ENCODE data around the gene ELAPOR2. TPM values are rescaled to one million over a fixed set of nuclear protein-coding genes. Genes with fewer than 3 reads are reported as not detected.
"Not testable (repeated sequence)": the region's sequence is repeated elsewhere in the genome, so short reads cannot be mapped to it uniquely, and the experiment has no call there.

The ELAPOR2 gene
- total RNA-seq, 2 experiments from 2014 or later: 4.0 to 4.1 TPM

DNA sequence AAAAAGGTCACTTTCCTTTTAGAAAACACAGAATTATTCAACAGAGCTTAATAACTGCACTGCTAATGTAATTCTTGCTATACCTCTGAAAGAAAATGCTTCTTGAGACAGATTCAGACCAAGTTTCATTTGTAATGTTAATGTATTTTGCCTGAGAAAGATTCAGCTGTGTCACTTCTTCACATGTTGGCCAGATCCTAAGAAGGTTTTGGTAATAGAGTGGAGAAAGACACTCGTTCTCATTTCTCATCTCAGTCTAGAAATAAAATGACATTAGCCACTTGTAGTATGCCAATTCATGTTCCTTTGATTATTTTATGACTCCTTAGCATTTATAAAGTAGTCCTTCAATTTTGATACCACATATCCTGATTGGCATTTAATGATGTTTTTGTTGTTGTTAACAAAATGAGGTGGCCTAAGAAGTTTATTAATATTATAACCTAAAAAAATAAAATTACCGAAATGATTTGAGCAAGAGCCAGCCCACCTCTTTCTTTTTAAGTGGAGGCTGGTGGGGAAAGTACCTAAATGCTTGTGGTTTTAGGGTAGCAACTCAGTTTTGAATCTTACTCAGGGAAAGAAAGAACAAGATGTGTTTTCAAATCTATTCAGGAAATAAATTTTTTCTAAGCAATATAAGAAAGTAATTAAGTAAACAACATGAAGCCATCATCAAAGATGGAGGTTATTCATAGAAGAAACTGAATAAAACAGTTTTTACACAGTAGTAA is 16.4 kb upstream of the ELAPOR2 start:
- Mint-ChIP-seq H3K36me3 (no peaks in the 10 kb centered on the region), H3K27ac (no peak overlapping the region), H3K9me3 (no peaks in the 10 kb centered on the region), H3K4me3 (no peak overlapping the region), H3K4me1 (ENCODE audit: low read depth) (peaks cover 10% of the 10 kb centered on the region), H3K27me3 (peaks cover 9% of the 10 kb centered on the region)
- intact Hi-C loops (cut with micrococcal nuclease): loop anchor here (5.0 kb wide), 1 partner anchor 141 kb away; the partner anchor contains the start of gene TMEM243
- DNase-seq: no peak
- POLR2A ChIA-PET: no interaction called here
- CTCF ChIA-PET: interaction anchor here (1.5 kb wide), 1 partner anchor 16 kb away, joined by 5 read pairs; the partner anchor contains the start of gene ELAPOR2

DNA sequence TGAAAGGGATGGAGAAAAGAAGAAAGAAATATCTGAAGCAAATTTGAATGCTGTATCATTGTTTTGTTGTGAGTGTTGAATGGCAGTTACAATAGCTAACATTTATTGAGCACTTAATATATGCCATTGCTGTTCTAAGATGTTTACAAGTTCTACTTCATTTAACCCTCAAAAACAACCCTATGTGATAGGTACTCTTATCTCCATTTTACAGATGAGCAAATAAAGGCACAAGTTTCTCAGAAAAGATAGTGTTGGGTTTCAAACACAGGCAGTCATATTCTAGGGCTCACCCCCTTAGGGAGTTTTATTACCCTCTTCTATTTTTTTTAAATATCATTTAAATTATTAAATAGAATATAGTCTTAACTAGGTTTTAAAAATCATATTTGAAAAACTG is 8.3 kb upstream of the ELAPOR2 start:
- no peak overlapping the region for H3K27ac Mint-ChIP-seq
- H3K4me3 Mint-ChIP-seq: no peak overlapping the region
- peaks cover 12% of the 10 kb centered on the region for H3K27me3 Mint-ChIP-seq
- H3K36me3 Mint-ChIP-seq: no peaks in the 10 kb centered on the region
- H3K4me1 Mint-ChIP-seq (ENCODE audit: low read depth): no peaks in the 10 kb centered on the region
- CTCF ChIA-PET: no interaction called here
- H3K9me3 Mint-ChIP-seq: no peaks in the 10 kb centered on the region
- intact Hi-C loops (cut with micrococcal nuclease): no loop called here
- POLR2A ChIA-PET: no interaction called here
- no peak for DNase-seq

DNA sequence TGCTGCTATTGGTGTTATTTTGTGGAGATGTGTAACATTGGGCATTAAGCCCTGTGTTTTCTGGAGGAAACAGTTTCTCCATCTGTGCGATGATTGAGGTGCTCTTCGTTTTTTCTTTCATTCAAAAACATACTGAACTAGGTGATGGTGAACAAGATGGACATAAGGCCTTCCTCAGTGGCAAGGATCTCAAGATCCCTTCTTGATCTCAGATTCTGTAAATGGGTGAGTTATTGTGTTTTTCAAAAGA is 759 bp upstream of the ELAPOR2 start:
- DNase-seq: no peak
- Mint-ChIP-seq H3K27me3 (peaks cover 7% of the 10 kb centered on the region), H3K36me3 (no peaks in the 10 kb centered on the region), H3K9me3 (no peaks in the 10 kb centered on the region), H3K27ac (no peak overlapping the region), H3K4me1 (ENCODE audit: low read depth) (peaks cover 11% of the 10 kb centered on the region), H3K4me3 (peak overlapping the region; percentile 76)
- ChIA-PET CTCF (interaction anchor here (1.2 to 3.7 kb wide), 3 partner anchors 15 to 95 kb away, joined by 4 to 27 read pairs (median 5); no protein-coding TSS in a partner anchor), POLR2A (interaction anchor here (0.8 to 1.0 kb wide), 3 partner anchors 81 to 93 kb away, joined by 3 to 4 read pairs (median 3); partner anchors contain the start of gene DMTF1)
- intact Hi-C loops (cut with micrococcal nuclease): loop anchor here (2.0 kb wide), 1 partner anchor 177 kb away; no protein-coding TSS in a partner anchor

DNA sequence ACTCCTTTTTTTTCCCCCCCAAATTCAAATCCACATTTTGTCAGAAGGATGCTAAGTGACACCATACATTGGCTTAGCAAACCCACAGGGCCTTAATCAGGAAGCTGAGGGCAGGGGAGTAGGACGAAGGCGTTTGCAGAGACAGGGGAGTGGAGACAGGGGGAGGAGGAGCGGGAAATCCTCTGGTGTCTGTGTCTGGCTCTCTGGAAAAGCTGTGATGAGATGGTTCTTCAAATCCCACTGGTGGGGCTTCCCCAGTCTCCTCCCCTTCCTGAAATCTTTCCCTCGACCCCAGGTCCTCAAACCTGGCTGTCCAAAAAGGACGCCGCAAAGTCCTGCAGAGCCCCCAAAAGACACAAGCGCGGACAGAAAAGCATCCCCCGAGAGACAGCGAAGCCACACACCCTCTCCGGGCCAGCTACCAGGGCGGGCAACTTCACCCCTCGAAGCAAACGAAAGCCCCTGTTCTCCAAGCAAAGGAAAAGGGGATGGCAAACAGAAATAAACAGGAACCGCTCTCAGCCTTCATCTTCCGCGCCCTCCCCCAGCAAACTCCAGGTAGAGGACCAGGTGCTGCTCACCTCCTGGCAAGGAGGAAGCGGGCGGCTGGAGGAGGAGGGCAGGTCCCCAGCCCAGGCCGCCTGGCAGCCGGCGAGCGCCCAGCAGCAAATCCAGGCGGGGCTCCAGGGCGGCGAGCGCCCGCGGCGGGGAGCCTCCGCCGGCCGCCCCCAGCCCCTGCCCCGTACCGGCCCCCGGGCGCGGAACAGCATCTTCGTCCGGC is 520 bp downstream of the ELAPOR2 start:
- peaks cover 11% of the 10 kb centered on the region for H3K4me1 Mint-ChIP-seq (ENCODE audit: low read depth)

DNA sequence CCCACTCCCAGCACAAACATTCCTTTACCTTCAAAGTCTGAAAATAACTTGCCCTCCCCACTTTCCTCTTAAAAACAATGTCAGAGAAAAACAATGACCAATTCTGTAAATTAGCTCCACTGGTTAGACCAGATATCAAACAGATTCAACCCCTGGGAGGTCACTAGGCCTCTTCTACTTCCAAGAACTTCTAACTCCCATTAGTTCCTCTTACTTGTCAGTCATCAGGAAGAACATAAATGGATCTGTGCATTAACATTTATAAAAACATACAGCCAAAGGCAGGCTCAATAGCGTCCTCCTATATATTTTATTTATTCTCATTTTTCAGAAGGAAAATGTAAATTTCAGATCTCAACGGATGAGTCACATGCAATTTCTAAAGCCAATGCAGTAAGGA is 2.2 kb downstream of the ELAPOR2 start:
- H3K27ac Mint-ChIP-seq: no peak overlapping the region
- DNase-seq: no peak
- CTCF ChIA-PET: interaction anchor here (1.1 to 3.7 kb wide), 3 partner anchors 92 to 130 kb away, joined by 3 to 27 read pairs (median 9); no protein-coding TSS in a partner anchor
- no peak overlapping the region for H3K4me3 Mint-ChIP-seq
- peaks cover 7% of the 10 kb centered on the region for H3K27me3 Mint-ChIP-seq
- H3K9me3 Mint-ChIP-seq: no peaks in the 10 kb centered on the region
- POLR2A ChIA-PET: no interaction called here
- peaks cover 11% of the 10 kb centered on the region for H3K4me1 Mint-ChIP-seq (ENCODE audit: low read depth)
- no peaks in the 10 kb centered on the region for H3K36me3 Mint-ChIP-seq
- intact Hi-C loops (cut with micrococcal nuclease): loop anchor here (5.0 kb wide), 1 partner anchor 120 kb away; no protein-coding TSS in a partner anchor

More for the DNA sequence above, 520 bp downstream of the ELAPOR2 start:
- no peaks in the 10 kb centered on the region for H3K36me3 Mint-ChIP-seq
- peak; percentile 32 for DNase-seq
- H3K27me3 Mint-ChIP-seq: peaks cover 7% of the 10 kb centered on the region
- ChIA-PET CTCF (interaction anchor here (0.7 to 3.7 kb wide), 9 partner anchors 12 to 161 kb away, joined by 3 to 27 read pairs (median 5); partner anchors contain the start of genes DMTF1 and TMEM243), POLR2A (interaction anchor here (1.0 to 1.2 kb wide), 3 partner anchors 80 to 96 kb away, joined by 3 to 4 read pairs (median 4); no protein-coding TSS in a partner anchor)
- no peak overlapping the region for H3K27ac Mint-ChIP-seq
- no peaks in the 10 kb centered on the region for H3K9me3 Mint-ChIP-seq
- H3K4me3 Mint-ChIP-seq: peak overlapping the region; percentile 72
- intact Hi-C loops (cut with micrococcal nuclease): loop anchor here (1.0 to 5.0 kb wide), 4 partner anchors 89 to 157 kb away; no protein-coding TSS in a partner anchor

DNA sequence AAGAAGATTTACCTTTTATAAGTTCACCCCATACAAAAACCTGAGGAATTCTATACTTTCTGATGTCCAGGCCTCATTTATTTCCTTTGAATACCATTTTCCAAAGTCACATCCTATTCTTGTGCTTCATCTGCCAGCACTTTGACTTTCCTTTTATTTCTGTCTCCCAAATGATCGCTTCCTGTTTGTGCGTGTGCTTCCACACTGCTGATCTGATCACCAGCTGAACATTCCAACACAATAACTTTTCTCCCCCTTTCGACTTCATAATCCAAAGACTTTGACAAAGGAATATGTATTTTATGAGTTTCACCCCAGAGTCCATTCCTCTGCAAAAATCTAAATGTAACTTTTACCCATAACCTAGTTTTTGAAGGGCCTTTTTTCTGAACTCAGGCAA is 3.1 kb downstream of the ELAPOR2 start:
- Mint-ChIP-seq H3K4me1 (ENCODE audit: low read depth) (peaks cover 11% of the 10 kb centered on the region), H3K4me3 (no peak overlapping the region), H3K27ac (no peak overlapping the region), H3K9me3 (no peaks in the 10 kb centered on the region), H3K36me3 (no peaks in the 10 kb centered on the region), H3K27me3 (peaks cover 7% of the 10 kb centered on the region)
- POLR2A ChIA-PET: no interaction called here
- intact Hi-C loops (cut with micrococcal nuclease): loop anchor here (5.0 kb wide), 1 partner anchor 119 kb away; no protein-coding TSS in a partner anchor
- CTCF ChIA-PET: interaction anchor here (1.9 kb wide), 1 partner anchor 129 kb away, joined by 9 read pairs; no protein-coding TSS in a partner anchor
- no peak for DNase-seq

DNA sequence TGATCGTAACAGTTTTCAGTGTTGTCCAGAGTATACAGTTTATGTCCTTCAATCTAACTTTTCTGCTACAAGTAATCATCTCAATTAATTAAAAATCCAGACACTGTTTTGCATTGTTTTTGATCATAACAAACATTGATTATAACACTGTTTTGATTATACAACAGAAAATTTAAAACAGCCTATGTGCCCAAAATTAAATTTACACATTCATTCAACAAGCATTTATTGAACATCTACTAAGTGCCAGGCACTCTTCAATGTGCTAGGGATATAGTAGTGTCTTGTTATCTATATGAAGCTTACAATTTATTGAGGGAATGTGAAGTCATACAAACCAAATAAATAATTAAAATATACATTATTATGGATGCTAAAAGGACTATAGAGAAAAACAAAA is 10.6 kb downstream of the ELAPOR2 start:
- intact Hi-C loops (cut with micrococcal nuclease): no loop called here
- Mint-ChIP-seq H3K27ac (no peak overlapping the region), H3K4me1 (ENCODE audit: low read depth) (no peaks in the 10 kb centered on the region), H3K36me3 (no peaks in the 10 kb centered on the region), H3K9me3 (peaks cover 4% of the 10 kb centered on the region), H3K27me3 (no peaks in the 10 kb centered on the region), H3K4me3 (no peak overlapping the region)
- no peak for DNase-seq
- POLR2A ChIA-PET: no interaction called here
- CTCF ChIA-PET: no interaction called here

DNA sequence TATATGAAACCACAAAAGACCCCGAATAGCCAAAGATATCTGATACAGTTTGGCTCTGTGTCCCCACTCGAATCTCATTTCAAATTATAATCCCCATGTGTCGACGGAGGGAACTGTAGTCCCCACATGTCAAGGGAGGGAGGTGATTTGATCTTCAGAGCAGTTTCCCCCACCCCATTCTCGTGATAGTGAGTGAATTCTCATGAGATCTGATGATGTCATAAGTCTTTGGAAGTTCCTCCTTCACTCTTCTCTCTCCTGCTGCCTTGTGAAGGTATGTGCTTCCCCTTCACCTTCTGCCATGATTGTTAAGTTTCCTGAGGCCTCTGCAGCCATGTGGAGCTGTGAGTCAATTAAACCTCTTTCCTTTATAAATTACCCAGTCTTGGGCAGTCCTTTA is 13.0 kb downstream of the ELAPOR2 start:
- Mint-ChIP-seq H3K4me1 (ENCODE audit: low read depth) (no peaks in the 10 kb centered on the region), H3K9me3 (peaks cover 8% of the 10 kb centered on the region), H3K27me3 (no peaks in the 10 kb centered on the region), H3K36me3 (no peaks in the 10 kb centered on the region), H3K27ac (no peak overlapping the region), H3K4me3 (no peak overlapping the region)
- intact Hi-C loops (cut with micrococcal nuclease): no loop called here
- POLR2A ChIA-PET: no interaction called here
- CTCF ChIA-PET: no interaction called here
- DNase-seq: no peak

DNA sequence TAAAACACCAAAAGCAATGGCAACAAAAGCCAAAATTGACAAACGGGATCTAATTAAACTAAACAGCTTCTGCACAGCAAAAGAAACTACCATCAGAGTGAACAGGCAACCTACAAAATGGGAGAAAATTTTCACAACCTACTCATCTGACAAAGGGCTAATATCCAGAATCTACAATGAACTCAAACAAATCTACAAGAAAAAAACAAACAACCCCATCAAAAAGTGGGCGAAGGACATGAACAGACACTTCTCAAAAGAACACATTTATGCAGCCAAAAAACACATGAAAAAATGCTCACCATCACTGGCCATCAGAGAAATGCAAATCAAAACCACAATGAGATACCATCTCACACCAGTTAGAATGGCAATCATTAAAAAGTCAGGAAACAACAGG is 14.7 kb downstream of the ELAPOR2 start:
- H3K4me3 Mint-ChIP-seq; POLR2A ChIA-PET; DNase-seq; CTCF ChIA-PET; H3K4me1 Mint-ChIP-seq (ENCODE audit: low read depth); H3K27me3 Mint-ChIP-seq; H3K9me3 Mint-ChIP-seq; intact Hi-C loops (cut with micrococcal nuclease); H3K27ac Mint-ChIP-seq; H3K36me3 Mint-ChIP-seq: not testable (repeated sequence)

DNA sequence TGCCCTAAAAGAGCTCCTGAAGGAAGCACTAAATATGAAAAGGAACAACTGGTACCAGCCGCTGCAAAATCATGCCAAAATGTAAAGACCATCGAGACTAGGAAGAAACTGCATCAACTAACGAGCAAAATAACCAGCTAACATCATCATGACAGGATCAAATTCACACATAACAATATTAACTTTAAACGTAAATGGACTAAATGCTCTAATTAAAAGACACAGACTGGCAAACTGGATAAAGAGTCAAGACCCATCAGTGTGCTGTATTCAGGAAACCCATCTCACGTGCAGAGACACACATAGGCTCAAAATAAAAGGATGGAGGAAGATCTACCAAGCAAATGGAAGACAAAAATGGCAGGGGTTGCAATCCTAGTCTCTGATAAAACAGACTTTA is 17.9 kb downstream of the ELAPOR2 start:
- H3K9me3 Mint-ChIP-seq; POLR2A ChIA-PET; H3K27me3 Mint-ChIP-seq; intact Hi-C loops (cut with micrococcal nuclease); CTCF ChIA-PET; H3K4me3 Mint-ChIP-seq; H3K36me3 Mint-ChIP-seq; H3K4me1 Mint-ChIP-seq (ENCODE audit: low read depth); DNase-seq; H3K27ac Mint-ChIP-seq: not testable (repeated sequence)

DNA sequence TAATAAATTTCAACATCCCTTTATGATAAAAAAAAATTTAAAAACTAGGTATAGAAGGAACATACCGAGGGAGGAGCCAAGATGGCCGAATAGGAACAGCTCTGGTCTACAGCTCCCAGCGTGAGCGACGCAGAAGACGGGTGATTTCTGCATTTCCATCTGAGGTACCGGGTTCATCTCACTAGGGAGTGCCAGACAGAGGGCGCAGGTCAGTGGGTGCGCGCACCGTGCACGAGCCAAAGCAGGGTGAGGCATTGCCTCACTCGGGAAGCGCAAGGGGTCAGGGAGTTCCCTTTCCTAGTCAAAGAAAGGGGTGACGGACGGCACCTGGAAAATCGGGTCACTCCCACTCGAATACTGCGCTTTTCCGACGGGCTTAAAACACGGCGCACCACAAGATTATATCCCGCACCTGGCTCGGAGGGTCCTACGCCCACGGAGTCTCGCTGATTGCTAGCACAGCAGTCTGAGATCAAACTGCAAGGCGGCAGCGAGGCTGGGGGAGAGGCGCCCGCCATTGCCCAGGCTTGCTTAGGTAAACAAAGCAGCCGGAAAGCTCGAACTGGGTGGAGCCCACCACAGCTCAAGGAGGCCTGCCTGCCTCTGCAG is 19.7 kb downstream of the ELAPOR2 start:
- intact Hi-C loops (cut with micrococcal nuclease); H3K36me3 Mint-ChIP-seq; H3K27me3 Mint-ChIP-seq; H3K4me1 Mint-ChIP-seq (ENCODE audit: low read depth); H3K9me3 Mint-ChIP-seq; CTCF ChIA-PET; POLR2A ChIA-PET: not testable (repeated sequence)
- H3K27ac Mint-ChIP-seq: peak overlapping the region; percentile 64
- H3K4me3 Mint-ChIP-seq: peak overlapping the region; percentile 64
- DNase-seq: peak; percentile 20

Measured in activated CD4-positive, alpha-beta memory T cell treated with anti-CD3 and anti-CD28 coated beads for 36 hours (primary cell).